SK-N-MC (cell line): ENCODE results near the gene FGF2.
"Not testable (repeated sequence)": the region's sequence is repeated elsewhere in the genome, so short reads cannot be mapped to it uniquely, and the experiment has no call there.

Experiments
- DNase-seq: peaks from one replicate; pipeline ENCODE4 v3.0.0-alpha.2; 2011; ENCODE audit warnings: low read depth, low spot score
- H3K27ac ChIP-seq: fragments of 200-600 bp; sonication (generic); 2 replicates; pipeline ENCODE4 v1.5.1; 2016; ENCODE audit warnings: mixed run types
- H3K36me3 ChIP-seq: fragments of 200-600 bp; sonication (generic); 2 replicates; pipeline ENCODE4 v1.6.1; 2017; ENCODE audit warnings: antibody characterized with exemption, low read length, mixed read lengths; ENCODE audit not compliant: insufficient read depth
- H3K4me3 ChIP-seq: fragments of 200-600 bp; sonication (generic); 2 replicates; pipeline ENCODE4 v1.5.1; 2016
- H3K9ac ChIP-seq: fragments of 200-600 bp; sonication (generic); 2 replicates; pipeline ENCODE4 v1.8.0; 2017; ENCODE audit warnings: mixed run types, mixed read lengths; ENCODE audit not compliant: insufficient read length
- H3K9me3 ChIP-seq: fragments of 200-600 bp; sonication (generic); 2 replicates; pipeline ENCODE4 v1.6.1; 2017; ENCODE audit warnings: low read depth, mild to moderate bottlenecking, antibody characterized with exemption, low read length, moderate library complexity, mixed read lengths
- EZH2 ChIP-seq: fragments of 200-600 bp; sonication (generic); IDR thresholded peaks from one replicate; pipeline ENCODE4 v1.6.1; 2017; ENCODE audit warnings: antibody characterized with exemption
- FOXP2 ChIP-seq: optimal IDR thresholded peaks from 2 replicates; pipeline ENCODE3; 2011; ENCODE audit warnings: mild to moderate bottlenecking, moderate library complexity; ENCODE audit not compliant: insufficient read depth; ENCODE audit errors: extremely low read length, control extremely low read depth
- POLR2AphosphoS5 ChIP-seq: IDR thresholded peaks from 2 replicates; pipeline ENCODE4 v1.6.1; 2012; ENCODE audit warnings: mild to moderate bottlenecking, low read depth, low read length, borderline replicate concordance

The FGF2 gene

GRCh38 chr4:122917731-122918130 lies 91.1 kb downstream of the FGF2 start:
- Histone ChIP-seq H3K27ac (no peak overlapping the region), H3K4me3 (no peak overlapping the region), H3K9me3 (no peaks in the 10 kb centered on the region), H3K9ac (no peak overlapping the region), H3K36me3 (no peaks in the 10 kb centered on the region)
- TF ChIP-seq POLR2AphosphoS5: no peak
- TF ChIP-seq FOXP2: no peak
- TF ChIP-seq EZH2: no peak
- no peak for DNase-seq

- no peaks in the 10 kb centered on the region for H3K9me3 ChIP-seq
- H3K4me3 ChIP-seq: no peak overlapping the region
- H3K9ac ChIP-seq: no peak overlapping the region
- H3K27ac ChIP-seq: no peak overlapping the region
- H3K36me3 ChIP-seq: no peaks in the 10 kb centered on the region
- DNase-seq: no peak
- TF ChIP-seq POLR2AphosphoS5: no peak
- TF ChIP-seq EZH2: no peak
- no peak for TF ChIP-seq FOXP2
Observed at GRCh38 chr4:122920473-122920872, 93.8 kb downstream of the FGF2 start.

- Histone ChIP-seq H3K9ac (peak overlapping the region; percentile 92), H3K9me3 (no peaks in the 10 kb centered on the region), H3K36me3 (no peaks in the 10 kb centered on the region), H3K4me3 (peak overlapping the region; percentile 98; the same call in 1 of the 2 replicates), H3K27ac (no peak overlapping the region)
- no peak for TF ChIP-seq POLR2AphosphoS5
- TF ChIP-seq EZH2: no peak
- no peak for TF ChIP-seq FOXP2
- no peak for DNase-seq
Observed at GRCh38 chr4:122921300-122921699, 94.7 kb downstream of the FGF2 start.

DNA sequence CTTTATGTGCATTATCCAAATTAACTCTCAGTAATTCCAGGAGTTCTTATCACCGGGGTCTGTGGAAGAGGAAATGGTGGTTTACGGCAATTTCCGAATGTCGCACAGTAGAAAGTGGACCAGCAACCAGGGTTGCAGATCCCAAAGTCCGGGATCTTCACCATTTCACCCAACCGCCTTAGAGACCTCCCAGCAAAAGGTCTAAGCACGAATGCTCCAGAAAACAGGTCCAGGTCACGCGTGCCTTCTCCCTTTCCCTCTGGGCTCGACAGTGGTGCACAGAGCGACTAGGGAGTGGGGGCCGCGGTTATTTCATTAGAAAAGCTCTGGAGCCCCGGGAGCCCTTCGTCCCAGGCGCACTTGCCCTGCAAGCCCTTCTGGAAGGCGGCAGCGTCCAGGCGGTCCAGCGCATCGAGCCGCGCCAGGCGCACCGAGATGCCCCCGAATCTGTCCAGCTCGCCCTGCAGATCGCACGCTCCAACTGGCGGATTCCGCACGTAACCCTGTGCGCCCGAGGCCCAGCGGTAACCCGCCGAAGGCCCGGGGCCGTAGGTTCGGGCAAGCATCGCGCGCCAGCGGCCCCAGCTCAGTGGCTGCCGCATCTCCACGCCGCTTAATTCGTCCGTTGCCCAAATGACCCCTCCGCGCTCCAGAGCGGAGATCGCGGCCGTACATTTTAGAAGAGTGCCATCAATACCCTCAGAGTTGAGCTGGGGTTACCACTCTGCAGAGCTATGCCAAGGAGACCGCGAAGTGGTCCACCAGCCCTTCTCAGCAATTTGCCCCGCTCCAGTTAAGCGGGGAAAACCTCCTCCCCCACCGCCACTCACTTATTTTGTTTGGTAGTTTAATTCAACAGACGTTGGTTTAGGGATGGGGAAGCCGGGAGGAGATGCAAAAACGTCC lies 95.6 kb downstream of the FGF2 start, which contains the start of gene NUDT6:
Gene NUDT6 (minus strand): TSS at position 627 of the 906 bp plus-strand sequence. CDS start 25 bp downstream, at position 602.
- H3K9me3 ChIP-seq: no peaks in the 10 kb centered on the region
- peak within 1 kb of the TSS; percentile 75; the same call in 1 of the 2 replicates for H3K27ac ChIP-seq
- peak within 1 kb of the TSS; percentile 92 for H3K9ac ChIP-seq
- no peak for DNase-seq
- H3K4me3 ChIP-seq: peak within 1 kb of the TSS; percentile 98
- H3K36me3 ChIP-seq: no peaks in the 10 kb centered on the region; the same call in 1 of the 2 replicates
- TF ChIP-seq FOXP2: no peak
- peak; percentile 20; the same call in 1 of the 2 replicates for TF ChIP-seq POLR2AphosphoS5

- no peak for TF ChIP-seq FOXP2
- TF ChIP-seq EZH2: no peak
- peak; percentile 81 for TF ChIP-seq POLR2AphosphoS5
- Histone ChIP-seq H3K4me3 (peak overlapping the region; percentile 98), H3K27ac (peak overlapping the region; percentile 75; the same call in 1 of the 2 replicates), H3K9me3 (no peaks in the 10 kb centered on the region), H3K9ac (peak overlapping the region; percentile 92), H3K36me3 (peaks cover 5% of the 10 kb centered on the region; the same call in 1 of the 2 replicates)
- DNase-seq: peak; percentile 73
Observed at GRCh38 chr4:122922877-122923511, 96.4 kb downstream of the FGF2 start.

GRCh38 chr4:122928930-122929329 lies 102.3 kb downstream of the FGF2 start:
- TF ChIP-seq EZH2 (no peak), POLR2AphosphoS5 (no peak), FOXP2 (no peak)
- Histone ChIP-seq H3K9me3 (no peaks in the 10 kb centered on the region), H3K27ac (no peak overlapping the region), H3K4me3 (no peak overlapping the region), H3K36me3 (peaks cover 31% of the 10 kb centered on the region), H3K9ac (no peak overlapping the region)
- DNase-seq: no peak

DNA sequence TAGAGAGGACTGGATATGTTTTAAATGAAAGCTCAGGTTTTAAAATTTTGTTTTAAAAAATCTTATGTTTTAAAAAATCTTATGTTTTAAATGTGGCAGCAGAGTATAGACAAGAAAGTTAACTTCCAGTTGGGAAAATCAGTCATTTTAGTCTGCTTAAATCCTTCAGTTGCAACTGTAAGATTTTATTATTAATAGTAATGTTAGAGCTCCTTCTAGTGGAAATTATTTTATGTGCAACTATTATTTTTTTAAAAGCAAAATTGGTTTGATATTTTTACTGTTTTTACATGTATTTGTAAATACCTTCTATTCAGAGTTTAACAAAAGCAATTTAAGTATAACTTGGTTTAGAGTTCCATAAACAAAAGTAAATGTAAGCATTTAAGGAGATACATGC lies 104.2 kb downstream of the FGF2 start:
- H3K27ac ChIP-seq: no peak overlapping the region
- no peak overlapping the region for H3K4me3 ChIP-seq
- TF ChIP-seq EZH2 (no peak), POLR2AphosphoS5 (no peak), FOXP2 (no peak)
- H3K9me3 ChIP-seq: no peaks in the 10 kb centered on the region
- H3K9ac ChIP-seq: no peak overlapping the region
- H3K36me3 ChIP-seq: peaks cover 45% of the 10 kb centered on the region
- no peak for DNase-seq

DNA sequence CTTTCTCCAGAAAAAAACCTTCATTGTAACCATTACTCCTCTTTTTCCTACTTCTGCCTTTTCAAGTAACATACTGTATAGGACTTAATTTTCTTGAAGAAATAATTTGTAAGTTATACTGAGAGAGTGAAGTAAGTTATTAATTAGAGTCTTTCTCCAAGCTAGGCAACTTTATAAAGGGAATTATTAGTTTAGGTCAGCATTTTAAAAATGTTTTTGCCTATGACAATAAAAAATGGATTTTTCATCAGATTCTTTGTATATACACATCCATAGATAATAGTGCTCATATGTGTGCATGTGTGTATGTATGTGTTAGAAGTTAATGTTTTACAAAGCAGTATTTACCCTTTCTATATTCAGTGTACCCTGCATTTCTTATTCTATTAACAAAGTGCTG lies 106.1 kb downstream of the FGF2 start:
- no peaks in the 10 kb centered on the region for H3K9me3 ChIP-seq
- no peak overlapping the region for H3K9ac ChIP-seq
- no peak overlapping the region for H3K27ac ChIP-seq
- DNase-seq: no peak
- H3K4me3 ChIP-seq: no peak overlapping the region
- peaks cover 47% of the 10 kb centered on the region for H3K36me3 ChIP-seq
- TF ChIP-seq FOXP2 (no peak), POLR2AphosphoS5 (no peak), EZH2 (no peak)

GRCh38 chr4:122945136-122945535 lies 118.5 kb downstream of the FGF2 start:
- peaks cover 25% of the 10 kb centered on the region for H3K36me3 ChIP-seq
- not testable (repeated sequence) for DNase-seq, H3K4me3 ChIP-seq, H3K9me3 ChIP-seq, H3K9ac ChIP-seq, H3K27ac ChIP-seq
